Thoracic aorta (tissue), 2 donors: Measurements from ENCODE around the gene CBX4. TPM values are rescaled to one million over a fixed set of nuclear protein-coding genes. Genes with fewer than 3 reads are reported as not detected.

Experiments
- ATAC-seq: fragments of 150-250 bp; one replicate; pipeline ENCODE4 v1.8.0; 2017; ENCODE audit warnings: low read depth; ENCODE audit not compliant: insufficient number of reproducible peaks, low FRiP score
- DNase-seq: peaks from one replicate; pipeline ENCODE4 v3.0.0-alpha.2; 2020; ENCODE audit warnings: low spot score
- H3K27ac ChIP-seq, 2 donors: fragments of 200-600 bp; sonication (generic); 1 replicate in 1 of 2; 2 replicates in 1 of 2; pipeline ENCODE4 v1.5.1; 2016; ENCODE audit warnings: mild to moderate bottlenecking in 2 of 2, moderate library complexity in 2 of 2
- H3K27me3 ChIP-seq: fragments of 200-600 bp; sonication (generic); replicated peaks from 2 replicates; pipeline ENCODE4 v1.6.0; 2016; ENCODE audit warnings: mild to moderate bottlenecking; ENCODE audit not compliant: insufficient read depth
- H3K36me3 ChIP-seq: fragments of 200-600 bp; sonication (generic); one replicate; pipeline ENCODE4 v1.5.1; 2016
- H3K4me1 ChIP-seq, 2 donors: fragments of 200-600 bp; sonication (generic); 1 replicate in 1 of 2; 2 replicates in 1 of 2; pipeline versions ENCODE4 v1.5.1 to v1.6.0; 2016; ENCODE audit warnings: low read depth in 2 of 2, mild to moderate bottlenecking in 1 of 2; ENCODE audit not compliant: control insufficient read depth in 1 of 2
- H3K4me3 ChIP-seq: fragments of 200-600 bp; sonication (generic); 2 replicates; pipeline ENCODE4 v1.5.1; 2016; ENCODE audit warnings: mild to moderate bottlenecking
- H3K9me3 ChIP-seq: fragments of 200-600 bp; sonication (generic); 2 replicates; pipeline ENCODE4 v1.5.1; 2016
- total RNA-seq, 2 donors: library from RNA; depleted of rRNA; stranded (reverse); fragments of >200 nt; gene quantifications; one replicate each; pipeline versions ENCODE4 v1.1.0 to v1.2.3, GENCODE V29; 2016
- TF ChIP-seq, protein P1 (sequence below): fragments of 200-600 bp; sonication (generic); IDR thresholded peaks from one replicate; pipeline ENCODE4 v1.5.1; 2019; ENCODE audit warnings: antibody characterized with exemption

The CBX4 gene
- total RNA-seq, 2 donors from 2014 or later = 6.2 to 10.4 TPM

DNA sequence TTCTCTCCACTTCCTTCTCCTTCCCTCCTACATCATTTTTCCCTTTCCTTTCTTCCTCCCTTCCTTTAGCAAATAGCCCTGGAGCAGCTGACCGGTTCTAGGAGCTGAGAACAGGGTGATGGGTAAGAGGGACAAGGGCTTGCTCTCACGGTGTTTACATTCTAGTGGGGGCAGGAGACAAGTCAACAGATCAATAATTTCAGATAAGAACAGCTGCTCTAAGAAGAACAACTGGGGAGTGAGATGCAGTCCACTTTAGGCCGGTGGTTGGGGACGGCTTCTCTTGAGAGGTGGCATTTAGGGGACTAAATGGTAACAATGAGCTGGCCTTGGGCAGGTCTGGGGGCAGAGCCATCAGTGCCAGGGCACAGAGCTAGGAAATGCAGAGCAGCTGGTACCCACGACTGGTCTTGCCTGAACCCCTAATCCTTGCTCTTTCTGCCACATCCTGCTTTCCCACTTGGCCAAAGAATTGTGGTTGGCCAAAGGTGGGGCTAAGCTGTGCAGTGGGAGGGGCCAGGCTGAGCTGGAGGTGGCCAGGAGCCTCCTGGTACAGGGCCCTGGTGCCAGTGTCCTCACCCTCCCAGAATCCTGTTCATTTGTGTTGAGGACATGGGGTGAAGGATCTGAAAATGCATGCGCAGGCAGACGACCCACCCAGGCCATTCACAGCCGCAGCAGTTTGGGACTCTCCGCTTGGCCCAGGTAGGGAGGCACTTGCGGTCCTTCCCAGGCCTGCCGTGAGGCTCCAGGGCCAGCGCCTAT, 17.7 kb downstream of the CBX4 start:
- DNase-seq (no peak), ATAC-seq (no peak)
- H3K4me1 ChIP-seq = no peaks in the 10 kb centered on the region
- no peak overlapping the region for H3K27ac ChIP-seq
- H3K36me3 ChIP-seq = no peaks in the 10 kb centered on the region
- no peak overlapping the region for H3K4me3 ChIP-seq
- TF ChIP-seq, protein P1, sequence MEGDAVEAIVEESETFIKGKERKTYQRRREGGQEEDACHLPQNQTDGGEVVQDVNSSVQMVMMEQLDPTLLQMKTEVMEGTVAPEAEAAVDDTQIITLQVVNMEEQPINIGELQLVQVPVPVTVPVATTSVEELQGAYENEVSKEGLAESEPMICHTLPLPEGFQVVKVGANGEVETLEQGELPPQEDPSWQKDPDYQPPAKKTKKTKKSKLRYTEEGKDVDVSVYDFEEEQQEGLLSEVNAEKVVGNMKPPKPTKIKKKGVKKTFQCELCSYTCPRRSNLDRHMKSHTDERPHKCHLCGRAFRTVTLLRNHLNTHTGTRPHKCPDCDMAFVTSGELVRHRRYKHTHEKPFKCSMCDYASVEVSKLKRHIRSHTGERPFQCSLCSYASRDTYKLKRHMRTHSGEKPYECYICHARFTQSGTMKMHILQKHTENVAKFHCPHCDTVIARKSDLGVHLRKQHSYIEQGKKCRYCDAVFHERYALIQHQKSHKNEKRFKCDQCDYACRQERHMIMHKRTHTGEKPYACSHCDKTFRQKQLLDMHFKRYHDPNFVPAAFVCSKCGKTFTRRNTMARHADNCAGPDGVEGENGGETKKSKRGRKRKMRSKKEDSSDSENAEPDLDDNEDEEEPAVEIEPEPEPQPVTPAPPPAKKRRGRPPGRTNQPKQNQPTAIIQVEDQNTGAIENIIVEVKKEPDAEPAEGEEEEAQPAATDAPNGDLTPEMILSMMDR = no peak
- H3K27me3 ChIP-seq = no peaks in the 10 kb centered on the region
- no peaks in the 10 kb centered on the region for H3K9me3 ChIP-seq

DNA sequence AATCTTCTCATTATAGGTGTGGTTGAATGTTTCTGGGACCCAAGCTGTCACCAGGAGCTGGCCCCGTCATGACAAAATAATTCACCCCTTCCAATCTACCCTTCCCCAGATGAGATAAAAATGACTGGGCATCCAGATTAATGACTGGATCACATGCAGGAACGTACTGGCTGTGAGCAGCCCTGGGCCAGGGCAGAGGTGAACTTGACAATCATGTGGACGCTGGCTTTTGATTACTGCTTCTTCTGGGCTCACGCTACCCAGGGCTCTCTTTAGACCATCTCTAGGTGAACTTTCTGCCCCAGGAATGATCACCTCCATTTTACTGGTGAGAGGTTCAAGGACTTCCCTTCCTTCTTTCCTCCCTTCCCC, 18.3 kb downstream of the CBX4 start:
- TF ChIP-seq, protein P1 = no peak
- ATAC-seq (no peak), DNase-seq (no peak)
- Histone ChIP-seq H3K36me3 (no peaks in the 10 kb centered on the region), H3K4me3 (no peak overlapping the region), H3K4me1 (no peaks in the 10 kb centered on the region), H3K27ac (no peak overlapping the region), H3K27me3 (no peaks in the 10 kb centered on the region), H3K9me3 (no peaks in the 10 kb centered on the region)

DNA sequence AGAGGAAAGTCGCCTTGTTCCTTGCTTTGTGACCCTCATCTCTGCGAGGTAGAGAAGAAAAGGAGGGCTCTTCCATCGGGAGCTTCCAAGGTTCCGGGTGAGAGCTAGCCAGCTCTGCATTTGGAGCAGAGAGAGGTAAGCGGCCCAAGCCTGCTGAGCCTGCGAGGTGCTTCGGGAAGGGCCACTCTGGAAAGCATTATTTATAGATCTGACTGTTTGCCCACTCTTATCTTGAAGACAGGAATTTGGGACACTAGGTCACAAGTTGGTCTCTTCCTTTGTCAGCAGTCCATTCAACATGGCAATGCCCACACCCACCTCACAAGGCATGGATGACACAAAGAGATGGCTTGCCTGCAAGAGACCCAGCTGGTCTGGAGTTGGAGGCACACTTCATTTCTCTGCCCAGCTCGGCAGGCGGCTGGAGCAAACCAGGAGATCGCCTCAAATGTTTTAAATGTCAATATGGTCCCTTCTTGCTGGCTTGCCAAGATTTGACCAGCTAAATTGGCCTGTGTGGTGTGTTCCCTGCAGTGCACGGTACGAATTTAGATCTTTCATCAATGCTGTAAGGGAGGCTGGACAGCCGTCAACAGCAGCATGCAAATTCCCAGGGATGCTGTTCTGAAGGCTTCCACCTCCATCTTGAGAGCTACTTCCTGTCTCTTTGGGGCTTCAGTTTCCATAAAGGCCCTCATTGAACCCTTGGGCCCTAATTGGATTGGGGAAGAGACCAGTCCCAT, 19.5 kb downstream of the CBX4 start:
- Histone ChIP-seq H3K9me3 (no peaks in the 10 kb centered on the region), H3K27ac (no peak overlapping the region), H3K36me3 (no peaks in the 10 kb centered on the region), H3K4me1 (peaks cover 7 to 11% of the 10 kb centered on the region in 2 donors), H3K27me3 (no peaks in the 10 kb centered on the region), H3K4me3 (no peak overlapping the region)
- ATAC-seq (no peak), DNase-seq (no peak)
- TF ChIP-seq, protein P1 = no peak

DNA sequence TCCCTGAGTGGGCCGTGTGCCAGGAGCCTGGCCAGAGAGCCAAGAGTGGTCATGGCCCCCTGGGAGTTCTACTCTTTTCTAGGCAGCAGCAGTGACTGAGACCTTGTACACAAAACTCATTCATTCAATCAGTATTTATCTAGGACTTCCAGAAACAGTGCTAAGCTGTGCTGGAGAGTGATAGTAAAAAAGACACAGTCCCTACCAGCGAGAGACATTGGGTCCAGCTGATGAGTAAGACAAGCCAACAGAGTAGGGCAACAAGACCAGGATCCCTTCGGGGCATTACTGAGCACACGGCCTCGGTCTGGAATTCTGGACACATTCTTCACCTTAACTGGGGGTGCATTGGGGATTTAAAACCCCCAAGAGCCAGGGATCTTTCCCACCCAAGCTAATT, 20.2 kb downstream of the CBX4 start:
- Histone ChIP-seq H3K4me1 (peaks cover 9 to 15% of the 10 kb centered on the region in 2 donors), H3K4me3 (no peak overlapping the region), H3K27ac (no peak overlapping the region), H3K27me3 (peaks cover 5% of the 10 kb centered on the region), H3K9me3 (no peaks in the 10 kb centered on the region), H3K36me3 (no peaks in the 10 kb centered on the region)
- no peak for ATAC-seq
- DNase-seq = no peak
- TF ChIP-seq, protein P1 = no peak

DNA sequence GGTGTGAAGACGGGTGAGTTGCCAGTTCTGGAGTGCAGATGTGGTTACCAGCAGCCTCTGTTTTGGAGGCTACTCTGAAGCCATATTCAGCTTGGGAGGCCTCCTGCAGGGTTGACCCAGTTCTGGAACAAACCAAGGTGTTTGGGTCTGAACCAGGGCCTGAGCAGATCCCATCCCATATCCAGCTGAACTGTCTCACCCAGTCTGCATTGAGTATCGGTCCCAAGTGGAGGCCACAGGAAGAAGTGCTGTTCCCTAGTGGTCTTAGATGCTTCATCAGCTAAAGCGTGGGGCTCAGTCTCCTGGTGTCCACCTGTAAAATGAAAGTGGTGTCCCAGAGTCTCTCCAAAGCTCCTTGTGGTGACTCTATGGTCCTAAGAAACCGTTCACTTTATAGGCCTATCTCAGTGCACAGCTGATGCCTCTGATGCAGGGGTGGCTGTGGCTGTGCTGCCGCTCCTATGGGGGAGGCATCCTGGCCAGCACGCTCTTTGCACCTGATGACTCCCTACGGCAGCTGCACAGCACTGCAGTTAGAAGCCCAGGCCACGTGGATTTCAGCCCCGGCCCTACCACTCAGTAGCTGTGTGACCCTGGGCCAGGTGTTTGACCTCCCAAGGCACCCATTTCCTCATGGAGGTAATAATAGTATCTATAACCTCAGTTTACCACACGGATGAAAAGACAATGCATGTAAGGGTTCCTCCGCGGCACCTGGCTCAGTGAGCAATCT, 21.0 kb downstream of the CBX4 start:
- Histone ChIP-seq H3K27me3 (peaks cover 5% of the 10 kb centered on the region), H3K4me1 (peaks cover 9 to 15% of the 10 kb centered on the region in 2 donors), H3K36me3 (no peaks in the 10 kb centered on the region), H3K27ac (no peak overlapping the region), H3K4me3 (no peak overlapping the region), H3K9me3 (no peaks in the 10 kb centered on the region)
- TF ChIP-seq, protein P1 = no peak
- DNase-seq (no peak), ATAC-seq (no peak)
